Liver (tissue), 9 donors: ENCODE measurements around the gene GALNT9. TPM values are rescaled to one million over a fixed set of nuclear protein-coding genes. Genes with fewer than 3 reads are reported as not detected.

Experiments used
- DNase-seq: peaks from one replicate; pipeline ENCODE4 v3.0.0-alpha.2; 2017; ENCODE audit warnings: low spot score
- H3K27ac ChIP-seq, 2 donors: one replicate each; pipeline ENCODE4 v1.7.0; 2013; ENCODE audit warnings: inconsistent platforms in 2 of 2, low read length in 2 of 2, control low read depth in 1 of 2, low read depth in 1 of 2, mild to moderate bottlenecking in 1 of 2
- H3K27me3 ChIP-seq, 4 donors: one replicate each; pipeline versions ENCODE4 v1.6.1 to v1.7.0; 2013; ENCODE audit warnings: low read length in 3 of 4, inconsistent platforms in 1 of 4, mild to moderate bottlenecking in 1 of 4, moderate library complexity in 1 of 4; ENCODE audit not compliant: control insufficient read depth in 4 of 4, insufficient read depth in 4 of 4
- H3K36me3 ChIP-seq, 4 donors: one replicate each; pipeline versions ENCODE4 v1.6.1 to v1.7.0; 2013; ENCODE audit warnings: low read length in 3 of 4, mild to moderate bottlenecking in 3 of 4, low read depth in 1 of 4, moderate library complexity in 1 of 4; ENCODE audit not compliant: control insufficient read depth in 4 of 4, insufficient read depth in 3 of 4
- H3K4me1 ChIP-seq, 4 donors: one replicate each; pipeline versions ENCODE4 v1.6.1 to v1.7.0; 2013; ENCODE audit warnings: low read length in 3 of 4, mild to moderate bottlenecking in 3 of 4, moderate library complexity in 1 of 4; ENCODE audit not compliant: control insufficient read depth in 4 of 4, insufficient read depth in 4 of 4
- H3K4me3 ChIP-seq, 3 donors: one replicate each; pipeline versions ENCODE4 v1.6.1 to v1.7.0; 2013; ENCODE audit warnings: low read length in 3 of 3, control low read depth in 1 of 3, low read depth in 1 of 3, mild to moderate bottlenecking in 1 of 3
- H3K9ac ChIP-seq, 2 donors: one replicate each; pipeline ENCODE4 v1.7.0; 2013; ENCODE audit warnings: low read length in 2 of 2, mild to moderate bottlenecking in 2 of 2, moderate library complexity in 2 of 2, control low read depth in 1 of 2, low read depth in 1 of 2
- H3K9me3 ChIP-seq, 4 donors: one replicate each; pipeline versions ENCODE4 v1.6.1 to v1.7.0; 2013; ENCODE audit warnings: low read length in 3 of 4; ENCODE audit not compliant: control insufficient read depth in 4 of 4
- ATF3 ChIP-seq: IDR thresholded peaks from 2 replicates; pipeline ENCODE4 v1.6.1; 2016; ENCODE audit warnings: antibody characterized with exemption
- EGR1 ChIP-seq, 2 donors: IDR thresholded peaks; 2 replicates each; pipeline ENCODE4 v1.6.1; 2016 to 2018; ENCODE audit warnings: antibody characterized with exemption in 2 of 2, low read depth in 2 of 2
- FOXA1 ChIP-seq: IDR thresholded peaks from 2 replicates; pipeline ENCODE4 v1.6.1; 2016; ENCODE audit warnings: antibody characterized with exemption
- FOXA2 ChIP-seq: IDR thresholded peaks from 2 replicates; pipeline ENCODE4 v1.6.1; 2016; ENCODE audit warnings: antibody characterized with exemption
- GABPA ChIP-seq, 2 donors: IDR thresholded peaks in 1 of 2; conservative IDR thresholded peaks in 1 of 2; 2 replicates each; pipeline ENCODE4 v1.6.1; 2016; ENCODE audit warnings: antibody characterized with exemption in 2 of 2, mild to moderate bottlenecking in 1 of 2, moderate library complexity in 1 of 2
- HNF4A ChIP-seq, 2 donors: conservative IDR thresholded peaks; 2 replicates each; pipeline ENCODE4 v1.6.1; 2016; ENCODE audit warnings: antibody characterized with exemption in 2 of 2, mild to moderate bottlenecking in 2 of 2
- HNF4G ChIP-seq: IDR thresholded peaks from 2 replicates; pipeline ENCODE4 v1.6.1; 2016; ENCODE audit warnings: antibody characterized with exemption
- JUND ChIP-seq, 2 donors: IDR thresholded peaks; 2 replicates each; pipeline ENCODE4 v1.6.1; 2016; ENCODE audit warnings: antibody characterized with exemption in 2 of 2
- NR2F2 ChIP-seq: IDR thresholded peaks from 2 replicates; pipeline ENCODE4 v1.6.1; 2016; ENCODE audit warnings: antibody characterized with exemption
- RAD21 ChIP-seq, 2 donors: IDR thresholded peaks; 2 replicates each; pipeline ENCODE4 v1.6.1; 2016; ENCODE audit warnings: antibody characterized with exemption in 2 of 2, mild to moderate bottlenecking in 2 of 2
- REST ChIP-seq: IDR thresholded peaks from 2 replicates; pipeline ENCODE4 v1.6.1; 2016; ENCODE audit warnings: antibody characterized with exemption, mild to moderate bottlenecking
- RXRA ChIP-seq, 2 donors: IDR thresholded peaks; 2 replicates each; pipeline ENCODE4 v1.6.1; 2017 to 2018; ENCODE audit warnings: antibody characterized with exemption in 2 of 2, mild to moderate bottlenecking in 1 of 2
- SP1 ChIP-seq: IDR thresholded peaks from 2 replicates; pipeline ENCODE4 v1.6.1; 2018; ENCODE audit warnings: antibody characterized with exemption, mild to moderate bottlenecking
- TAF1 ChIP-seq: conservative IDR thresholded peaks from 2 replicates; pipeline ENCODE4 v1.6.1; 2016; ENCODE audit warnings: antibody characterized with exemption, mild to moderate bottlenecking
- YY1 ChIP-seq: IDR thresholded peaks from 2 replicates; pipeline ENCODE4 v1.6.1; 2016; ENCODE audit warnings: antibody characterized with exemption, mild to moderate bottlenecking
- WGBS: extraction: QIAGEN DNeasy Blood & Tissue Kit; methylation state at CpG from one replicate; pipeline ENCODE4 v1.1.7; 2013; 5-methylcytosine and 5-hydroxymethylcytosine counted together
- polyA plus RNA-seq, 2 donors: library from polyadenylated mRNA; stranded (reverse) in 1 of 2; unstranded in 1 of 2; fragments of 200-250 nt in 1 of 2; fragments of >200 nt in 1 of 2; fragmentation: Nextera tagmentation in 1 of 2; extraction: Ambion mirVana in 1 of 2; gene quantifications; one replicate each; pipeline versions ENCODE4 v1.2.1 to v1.2.3, GENCODE V29; 2013 to 2015
- total RNA-seq, 2 donors: library from RNA; depleted of rRNA; stranded (reverse); fragments of >200 nt; gene quantifications; one replicate each; pipeline ENCODE4 v1.2.3, GENCODE V29; 2014
- TF ChIP-seq, protein P1 (sequence below): IDR thresholded peaks from 2 replicates; pipeline ENCODE4 v1.6.1; 2016; ENCODE audit warnings: antibody characterized with exemption
- TF ChIP-seq, protein P2 (sequence below): fragments of 150-350 bp; IDR thresholded peaks from 2 replicates; pipeline ENCODE4 v1.5.1; 2017; ENCODE audit warnings: improper control_type of control experiment, low read depth, low read length; ENCODE audit not compliant: missing input control
- TF ChIP-seq, protein P3 (sequence below): IDR thresholded peaks from 2 replicates; pipeline ENCODE4 v1.6.1; 2016; ENCODE audit warnings: antibody characterized with exemption
- donor health status: healthy.
- donor health status: healthy.
- donor health status: healthy.
- donor health status: healthy.
- donor health status: healthy.

GALNT9 gene
- total and polyA plus RNA-seq, 4 donors = 0.05 to 0.25 (median 0.09) TPM; not detected in 1

- Histone ChIP-seq H3K4me3 (no peak overlapping the region), H3K9me3 (no peaks in the 10 kb centered on the region), H3K27me3 (no peaks in the 10 kb centered on the region), H3K9ac (no peak overlapping the region), H3K4me1 (peaks cover 0 to 10% (median 1%) of the 10 kb centered on the region in 4 donors), H3K36me3 (no peaks in the 10 kb centered on the region), H3K27ac (no peak overlapping the region)
- WGBS = 79% methylated on average over 11 of the region's 11 CpGs
- DNase-seq = no peak
- TF ChIP-seq FOXA2 (no peak), TAF1 (no peak), RXRA (IDR thresholded peaks at IDR 0.05) (no peak), EGR1 (IDR thresholded peaks at IDR 0.05; ENCODE audit: low read depth in 2 of 2) (no peak), GABPA (IDR thresholded peaks at IDR 0.05 in 1 of 2, conservative IDR thresholded peaks at IDR 0.05 in 1 of 2) (no peak), HNF4G (no peak), HNF4A (conservative IDR thresholded peaks at IDR 0.05) (no peak), SP1 (no peak), RAD21 (IDR thresholded peaks at IDR 0.05) (no peak), REST (no peak), FOXA1 (no peak), YY1 (no peak), ATF3 (no peak), NR2F2 (no peak), JUND (IDR thresholded peaks at IDR 0.05) (no peak)
- TF ChIP-seq, protein P1, sequence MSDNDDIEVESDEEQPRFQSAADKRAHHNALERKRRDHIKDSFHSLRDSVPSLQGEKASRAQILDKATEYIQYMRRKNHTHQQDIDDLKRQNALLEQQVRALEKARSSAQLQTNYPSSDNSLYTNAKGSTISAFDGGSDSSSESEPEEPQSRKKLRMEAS = no peak
- TF ChIP-seq, protein P2, sequence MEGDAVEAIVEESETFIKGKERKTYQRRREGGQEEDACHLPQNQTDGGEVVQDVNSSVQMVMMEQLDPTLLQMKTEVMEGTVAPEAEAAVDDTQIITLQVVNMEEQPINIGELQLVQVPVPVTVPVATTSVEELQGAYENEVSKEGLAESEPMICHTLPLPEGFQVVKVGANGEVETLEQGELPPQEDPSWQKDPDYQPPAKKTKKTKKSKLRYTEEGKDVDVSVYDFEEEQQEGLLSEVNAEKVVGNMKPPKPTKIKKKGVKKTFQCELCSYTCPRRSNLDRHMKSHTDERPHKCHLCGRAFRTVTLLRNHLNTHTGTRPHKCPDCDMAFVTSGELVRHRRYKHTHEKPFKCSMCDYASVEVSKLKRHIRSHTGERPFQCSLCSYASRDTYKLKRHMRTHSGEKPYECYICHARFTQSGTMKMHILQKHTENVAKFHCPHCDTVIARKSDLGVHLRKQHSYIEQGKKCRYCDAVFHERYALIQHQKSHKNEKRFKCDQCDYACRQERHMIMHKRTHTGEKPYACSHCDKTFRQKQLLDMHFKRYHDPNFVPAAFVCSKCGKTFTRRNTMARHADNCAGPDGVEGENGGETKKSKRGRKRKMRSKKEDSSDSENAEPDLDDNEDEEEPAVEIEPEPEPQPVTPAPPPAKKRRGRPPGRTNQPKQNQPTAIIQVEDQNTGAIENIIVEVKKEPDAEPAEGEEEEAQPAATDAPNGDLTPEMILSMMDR = no peak
- TF ChIP-seq, protein P3, sequence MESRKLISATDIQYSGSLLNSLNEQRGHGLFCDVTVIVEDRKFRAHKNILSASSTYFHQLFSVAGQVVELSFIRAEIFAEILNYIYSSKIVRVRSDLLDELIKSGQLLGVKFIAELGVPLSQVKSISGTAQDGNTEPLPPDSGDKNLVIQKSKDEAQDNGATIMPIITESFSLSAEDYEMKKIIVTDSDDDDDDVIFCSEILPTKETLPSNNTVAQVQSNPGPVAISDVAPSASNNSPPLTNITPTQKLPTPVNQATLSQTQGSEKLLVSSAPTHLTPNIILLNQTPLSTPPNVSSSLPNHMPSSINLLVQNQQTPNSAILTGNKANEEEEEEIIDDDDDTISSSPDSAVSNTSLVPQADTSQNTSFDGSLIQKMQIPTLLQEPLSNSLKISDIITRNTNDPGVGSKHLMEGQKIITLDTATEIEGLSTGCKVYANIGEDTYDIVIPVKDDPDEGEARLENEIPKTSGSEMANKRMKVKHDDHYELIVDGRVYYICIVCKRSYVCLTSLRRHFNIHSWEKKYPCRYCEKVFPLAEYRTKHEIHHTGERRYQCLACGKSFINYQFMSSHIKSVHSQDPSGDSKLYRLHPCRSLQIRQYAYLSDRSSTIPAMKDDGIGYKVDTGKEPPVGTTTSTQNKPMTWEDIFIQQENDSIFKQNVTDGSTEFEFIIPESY = no peak
Observed at GRCh38 chr12:132273992-132274334, 55.4 kb downstream of the GALNT9 start.
